ENCODE measurements around the gene CFAP157. TPM values are rescaled to one million over a fixed set of nuclear protein-coding genes. Genes with fewer than 3 reads are reported as not detected.

The CFAP157 gene
- total RNA-seq, 1 experiment from 2014 or later = 0.68 TPM

GRCh38 chr9:127753622-127754021 is 46.8 kb downstream of the CFAP157 start:
- ChIA-PET CTCF (no interaction called here), POLR2A (ENCODE audit: unreplicated experiment) (no interaction called here)
- H3K79me2 ChIP-seq (ENCODE audit: low read depth) = no peaks in the 10 kb centered on the region
- H3F3A ChIP-seq (ENCODE audit: insufficient read depth, low read depth) = no peaks in the 10 kb centered on the region; the same call in 1 of the 2 replicates
- no peak overlapping the region for H2AFZ ChIP-seq
- H4K20me1 ChIP-seq (ENCODE audit: insufficient read depth) = no peaks in the 10 kb centered on the region
- intact Hi-C loops (cut with micrococcal nuclease; ENCODE audit: unreplicated experiment) = no loop called here
- no peaks in the 10 kb centered on the region for H3K9me2 ChIP-seq (ENCODE audit: insufficient read depth)
- no peaks in the 10 kb centered on the region for H3K36me3 ChIP-seq (ENCODE audit: low read depth)
- H3K4me3 ChIP-seq = no peak overlapping the region
- no peak overlapping the region for H3K27ac ChIP-seq
- no peak for TF ChIP-seq CTCF (conservative IDR thresholded peaks at IDR 0.05)
- BruUV-seq (replicated peaks) = no TSS peak
- H3K4me1 ChIP-seq (replicated peaks; ENCODE audit: insufficient read depth) = no peaks in the 10 kb centered on the region
- H3K4me2 ChIP-seq = no peak overlapping the region
- DNase-seq = no peak
- peaks cover 56% of the 10 kb centered on the region for H3K27me3 ChIP-seq (ENCODE audit: insufficient read depth, low read depth)
- H3K9me3 ChIP-seq (ENCODE audit: insufficient read depth, low read depth) = no peaks in the 10 kb centered on the region

GRCh38 chr9:127754099-127755060 is 47.6 kb downstream of the CFAP157 start:
- H3K27me3 ChIP-seq (ENCODE audit: insufficient read depth, low read depth) = peaks cover 49% of the 10 kb centered on the region
- ChIA-PET POLR2A (ENCODE audit: unreplicated experiment) (no interaction called here), CTCF (no interaction called here)
- H3K9me3 ChIP-seq (ENCODE audit: insufficient read depth, low read depth) = no peaks in the 10 kb centered on the region
- no peak for TF ChIP-seq CTCF (conservative IDR thresholded peaks at IDR 0.05)
- TF ChIP-seq EZH2 (IDR thresholded peaks at IDR 0.05; ENCODE audit: low read depth) = no peak
- H3K36me3 ChIP-seq (ENCODE audit: low read depth) = no peaks in the 10 kb centered on the region
- no peaks in the 10 kb centered on the region for H3K79me2 ChIP-seq (ENCODE audit: low read depth)
- H3F3A ChIP-seq (ENCODE audit: insufficient read depth, low read depth) = no peaks in the 10 kb centered on the region; the same call in 1 of the 2 replicates
- no peak overlapping the region for H3K4me2 ChIP-seq
- H3K4me3 ChIP-seq = no peak overlapping the region
- no peak overlapping the region for H3K27ac ChIP-seq
- no TSS peak for BruUV-seq (replicated peaks)
- H3K4me1 ChIP-seq (replicated peaks; ENCODE audit: insufficient read depth) = no peaks in the 10 kb centered on the region
- intact Hi-C loops (cut with micrococcal nuclease; ENCODE audit: unreplicated experiment) = no loop called here
- no peaks in the 10 kb centered on the region for H3K9me2 ChIP-seq (ENCODE audit: insufficient read depth)
- no peaks in the 10 kb centered on the region for H4K20me1 ChIP-seq (ENCODE audit: insufficient read depth)
- no peak overlapping the region for H2AFZ ChIP-seq
- DNase-seq = no peak

DNA sequence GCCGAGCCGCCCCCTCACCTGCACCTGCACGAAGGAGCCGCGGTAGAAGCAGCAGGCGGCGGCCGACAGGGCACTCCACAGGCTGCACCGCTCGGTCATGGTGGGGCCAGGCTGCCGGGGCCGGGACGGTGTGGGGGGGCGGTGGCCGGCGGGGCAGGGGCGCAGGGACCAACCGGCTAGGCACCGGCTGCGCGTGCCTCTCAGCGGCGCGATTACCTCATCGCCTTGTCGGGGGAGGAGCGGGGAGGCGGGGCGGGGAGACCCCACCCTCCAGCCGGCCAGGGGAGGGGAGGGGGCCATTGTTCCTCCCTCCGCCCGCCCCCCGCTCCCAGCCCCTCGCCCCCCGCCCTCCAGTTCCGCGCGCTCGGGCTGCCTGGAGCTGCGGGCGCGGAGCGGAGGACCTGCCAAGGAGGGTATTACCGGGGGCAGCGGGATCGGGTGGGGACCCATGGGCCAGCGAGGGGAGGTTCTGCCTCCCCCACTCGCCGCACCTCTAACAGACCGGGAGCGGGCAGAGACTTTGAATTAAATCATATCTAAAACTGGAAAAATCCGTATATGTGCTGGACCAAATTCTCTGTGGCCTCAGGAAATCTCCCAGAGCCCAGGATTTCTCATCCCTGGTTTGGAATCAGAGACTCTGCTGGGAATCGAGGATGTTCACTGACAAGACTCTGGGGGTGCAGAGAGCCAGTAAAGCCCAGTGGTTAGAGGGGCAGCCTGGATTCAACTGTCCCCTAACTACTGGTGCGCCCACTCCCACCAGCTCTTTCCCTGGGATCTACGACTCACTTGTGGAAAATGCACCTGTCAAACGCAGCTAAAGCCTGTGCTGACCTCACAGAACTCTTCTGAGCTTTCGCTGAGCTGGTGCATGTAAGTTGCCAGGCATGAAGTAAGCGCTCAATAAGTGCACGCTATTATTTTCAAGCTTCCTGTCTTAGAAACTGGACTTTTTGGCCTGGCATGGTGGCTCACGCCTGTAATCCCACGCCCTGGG is 48.6 kb downstream of the CFAP157 start:
- DNase-seq = no peak
- no peaks in the 10 kb centered on the region for H3K9me3 ChIP-seq (ENCODE audit: insufficient read depth, low read depth)
- H3K4me2 ChIP-seq = no peak overlapping the region
- ChIA-PET POLR2A (ENCODE audit: unreplicated experiment) (no interaction called here), CTCF (interaction anchor here (0.6 to 1.0 kb wide), 2 partner anchors 10 to 121 kb away, joined by 3 to 8 read pairs; no protein-coding TSS in a partner anchor)
- no peak for TF ChIP-seq EZH2 (IDR thresholded peaks at IDR 0.05; ENCODE audit: low read depth)
- no peak for TF ChIP-seq CTCF (conservative IDR thresholded peaks at IDR 0.05)
- no peaks in the 10 kb centered on the region for H3K36me3 ChIP-seq (ENCODE audit: low read depth)
- H4K20me1 ChIP-seq (ENCODE audit: insufficient read depth) = no peaks in the 10 kb centered on the region
- intact Hi-C loops (cut with micrococcal nuclease; ENCODE audit: unreplicated experiment) = no loop called here
- H3K27me3 ChIP-seq (ENCODE audit: insufficient read depth, low read depth) = peaks cover 50% of the 10 kb centered on the region
- H3K79me2 ChIP-seq (ENCODE audit: low read depth) = no peaks in the 10 kb centered on the region
- H3F3A ChIP-seq (ENCODE audit: insufficient read depth, low read depth) = no peaks in the 10 kb centered on the region; the same call in 1 of the 2 replicates
- no TSS peak for BruUV-seq (replicated peaks)
- H3K27ac ChIP-seq = no peak overlapping the region
- H3K4me1 ChIP-seq (replicated peaks; ENCODE audit: insufficient read depth) = no peaks in the 10 kb centered on the region
- no peak overlapping the region for H3K4me3 ChIP-seq
- H2AFZ ChIP-seq = no peak overlapping the region
- no peaks in the 10 kb centered on the region for H3K9me2 ChIP-seq (ENCODE audit: insufficient read depth)
